GM19238 (cell line): Measurements from ENCODE around the gene CDK5RAP2.

Source experiments
- DNase-seq: peaks from one replicate; pipeline ENCODE4 v3.0.0; 2011; ENCODE audit warnings: low spot score; ENCODE audit not compliant: insufficient read length

CDK5RAP2 gene

GRCh38 chr9:120360510-120360909, 219.5 kb downstream of the CDK5RAP2 start:
- no peak for DNase-seq

GRCh38 chr9:120360046-120360445, 219.9 kb downstream of the CDK5RAP2 start:
- DNase-seq: no peak

DNA sequence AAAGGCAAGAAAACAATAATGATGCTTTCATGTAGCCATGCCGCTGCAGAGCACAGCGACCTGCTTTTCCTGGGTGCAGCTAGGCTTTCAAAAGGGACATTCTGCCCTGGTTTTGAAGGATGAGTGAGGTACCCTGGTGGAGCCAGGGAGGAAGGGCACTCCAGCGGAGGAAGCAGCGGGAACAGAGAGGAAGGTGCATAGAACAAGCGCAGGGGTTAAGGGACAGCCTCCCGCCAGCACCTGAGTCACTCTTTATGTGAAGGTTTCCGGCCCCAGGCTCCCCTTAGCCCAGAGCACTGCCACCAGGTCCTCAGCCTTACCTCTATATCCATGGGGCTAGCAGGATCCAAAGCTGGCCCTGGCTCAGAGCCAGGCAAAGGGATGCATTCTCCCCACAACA, 221.1 kb downstream of the CDK5RAP2 start:
- DNase-seq: no peak

DNA sequence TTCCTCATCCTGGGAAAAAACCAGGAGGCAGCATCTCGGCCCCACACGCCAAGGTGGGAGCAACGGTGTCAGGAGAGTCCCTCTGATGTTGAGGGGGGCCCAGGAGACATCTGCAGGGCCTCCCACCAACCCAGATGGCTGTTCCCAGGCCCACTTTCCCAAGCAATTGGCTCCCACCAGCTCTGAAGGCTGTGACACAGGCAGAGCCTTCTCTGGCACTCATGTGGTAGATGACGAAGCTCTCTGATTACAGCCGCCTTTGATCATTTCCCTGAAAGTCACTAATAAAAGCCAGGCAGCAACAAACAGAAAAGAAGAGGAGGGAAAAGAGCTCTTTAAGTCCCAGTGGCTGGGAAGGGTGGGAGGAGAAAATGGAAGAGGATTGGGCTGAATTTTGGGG, 226.5 kb downstream of the CDK5RAP2 start:
- DNase-seq: no peak

DNA sequence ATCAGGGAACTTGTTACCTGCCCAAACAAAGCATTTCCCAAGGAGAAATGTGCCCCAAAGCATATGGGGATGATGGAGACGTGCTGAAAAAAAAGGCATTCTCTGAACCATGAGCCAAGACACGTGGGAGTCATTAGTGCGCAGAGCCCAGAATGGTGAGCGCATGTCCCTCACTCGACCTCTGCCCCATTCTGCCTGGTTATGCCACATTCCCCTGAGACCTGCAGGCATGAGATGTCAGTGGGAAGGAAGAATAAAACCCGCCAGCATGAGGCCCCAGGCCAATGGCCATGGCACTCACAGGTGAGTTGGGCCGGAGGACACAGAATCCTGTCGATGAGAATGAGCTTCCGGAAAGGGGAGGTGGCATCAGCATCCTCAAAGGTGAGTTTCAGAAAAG, 228.9 kb downstream of the CDK5RAP2 start:
- DNase-seq: no peak

DNA sequence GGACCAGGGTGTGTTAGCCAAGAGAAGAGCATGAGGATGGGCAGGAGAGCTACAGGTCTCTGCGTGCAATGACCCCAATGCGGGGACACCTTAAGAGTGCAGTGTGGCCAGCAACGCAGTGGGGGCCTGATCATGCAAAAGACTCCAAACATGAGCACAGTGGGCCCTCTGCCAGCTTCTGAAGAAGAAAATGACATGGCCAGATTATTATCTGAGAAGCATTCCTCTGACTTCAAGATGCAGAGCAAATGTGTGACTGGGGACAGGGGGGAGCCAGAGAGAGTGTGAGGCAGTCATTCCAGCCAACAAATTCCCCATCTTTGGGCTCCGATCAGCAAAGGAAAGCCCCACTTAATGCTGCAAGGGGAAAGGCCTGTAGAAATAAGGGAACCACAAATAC, 229.4 kb downstream of the CDK5RAP2 start:
- no peak for DNase-seq

- DNase-seq: peak; percentile 37
These were observed 231.0 kb downstream of the CDK5RAP2 start for GRCh38 chr9:120348951-120349429.

- DNase-seq: no peak
These were observed 234.6 kb downstream of the CDK5RAP2 start for GRCh38 chr9:120345379-120345778.

- DNase-seq: no peak
These were observed 235.7 kb downstream of the CDK5RAP2 start for GRCh38 chr9:120344230-120344629.

DNA sequence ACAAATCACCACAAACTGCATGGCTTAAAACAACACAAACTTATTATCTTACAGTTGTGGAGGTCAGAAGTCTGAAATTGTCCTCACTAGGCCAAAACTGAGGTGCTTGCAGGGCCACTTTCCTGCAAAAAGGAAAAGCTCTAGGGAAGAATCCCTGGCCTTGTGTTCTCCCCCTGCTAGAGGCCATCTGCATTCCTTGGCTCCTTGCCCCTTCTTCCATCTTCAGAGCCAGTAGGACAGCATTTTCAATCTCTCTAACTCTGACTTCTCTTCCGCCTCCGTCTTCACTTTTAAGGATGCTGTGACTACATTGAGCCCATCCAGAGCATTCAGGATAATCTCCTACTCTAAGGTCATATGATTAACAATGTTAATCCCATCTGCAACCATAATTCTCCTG, 236.6 kb downstream of the CDK5RAP2 start:
- DNase-seq: no peak
